Hepatocyte (in vitro differentiated cells): Measurements from ENCODE around the gene ZNF182.
"Not testable (repeated sequence)": the region's sequence is repeated elsewhere in the genome, so short reads cannot be mapped to it uniquely, and the experiment has no call there.

Experiments used
- CTCF ChIP-seq: fragments of 200-600 bp; sonication (generic); IDR thresholded peaks from 2 replicates; pipeline ENCODE4 v1.5.1; 2016; ENCODE audit warnings: antibody characterized with exemption, mild to moderate bottlenecking; ENCODE audit not compliant: poor library complexity
- EZH2 ChIP-seq: fragments of 200-600 bp; sonication (generic); IDR thresholded peaks from 2 replicates; pipeline ENCODE4 v1.6.1; 2016; ENCODE audit warnings: antibody characterized with exemption, mild to moderate bottlenecking, borderline replicate concordance

- TF ChIP-seq CTCF, EZH2: not testable (repeated sequence)
These were observed 16.1 kb upstream of the ZNF182 start for GRCh38 chrX:48019892-48020291.
